IMR-90 (cell line): Measurements from ENCODE around the gene OOSP3. TPM values are rescaled to one million over a fixed set of nuclear protein-coding genes. Genes with fewer than 3 reads are reported as not detected.

Source experiments
- ATAC-seq: fragments of 200-7000 bp; cut with Tn5 transposase; 2 replicates; pipeline ENCODE4 v1.9.1; 2020; ENCODE audit warnings: low read depth, mild to moderate bottlenecking, moderate library complexity
- BruUV-seq: library from RNA; stranded (reverse); fragments of 400-500 nt; replicated peaks from 2 replicates; lab custom pipeline; 2021; lab: Mats Ljungman, UMichigan
- CTCF ChIA-PET: fragments of 300-600 bp; formaldehyde crosslinking; extraction: SDS; loops from one replicate; lab custom pipeline; 2021; ENCODE audit warnings: antibody characterized with exemption; lab: Yijun Ruan, JAX
- POLR2A ChIA-PET: fragments of 300-600 bp; sonication (Branson Sonifier 250); formaldehyde crosslinking; loops from one replicate; lab custom pipeline; 2022; ENCODE audit warnings: antibody characterized with exemption; ENCODE audit not compliant: unreplicated experiment; lab: Charles Lee
- DNase-seq: peaks from one replicate; pipeline ENCODE4 v3.0.0; 2013
- H2AFZ ChIP-seq: replicated peaks from 2 replicates; pipeline ENCODE3; 2013; ENCODE audit warnings: low read length, mild to moderate bottlenecking; ENCODE audit not compliant: poor library complexity
- H2AK5ac ChIP-seq: 2 replicates; pipeline ENCODE4 v1.6.1; 2013; ENCODE audit warnings: low read depth, low read length, inconsistent platforms
- H2AK9ac ChIP-seq: replicated peaks from 2 replicates; pipeline ENCODE3; 2013; ENCODE audit warnings: mild to moderate bottlenecking, low read depth, low read length, moderate library complexity; ENCODE audit not compliant: poor library complexity
- H2BK120ac ChIP-seq: 2 replicates; pipeline ENCODE4 v1.6.1; 2013; ENCODE audit warnings: low read depth, low read length, inconsistent platforms
- H2BK15ac ChIP-seq: 3 replicates; pipeline ENCODE4 v1.6.1; 2013; ENCODE audit warnings: low read depth, low read length, inconsistent platforms
- H2BK20ac ChIP-seq: 2 replicates; pipeline ENCODE4 v1.6.1; 2013; ENCODE audit warnings: low read depth, mild to moderate bottlenecking, inconsistent platforms, low read length, moderate library complexity
- H2BK5ac ChIP-seq: 2 replicates; pipeline ENCODE4 v1.6.1; 2013; ENCODE audit warnings: mild to moderate bottlenecking, low read depth, low read length, inconsistent platforms; ENCODE audit not compliant: poor library complexity, severe bottlenecking
- H3K14ac ChIP-seq: replicated peaks from 2 replicates; pipeline ENCODE4 v1.6.1; 2013; ENCODE audit warnings: low read depth, low read length, inconsistent platforms
- H3K18ac ChIP-seq: 2 replicates; pipeline ENCODE4 v1.6.1; 2013; ENCODE audit warnings: low read depth, low read length, control low read depth
- H3K23ac ChIP-seq: 2 replicates; pipeline ENCODE4 v1.6.1; 2013; ENCODE audit warnings: low read depth, low read length, inconsistent platforms
- H3K27ac ChIP-seq: 2 replicates; pipeline ENCODE4 v1.5.1; 2013; ENCODE audit warnings: mild to moderate bottlenecking, control low read depth, low read length; ENCODE audit not compliant: insufficient read depth
- H3K27me3 ChIP-seq: 2 replicates; pipeline ENCODE4 v1.6.1; 2013; ENCODE audit warnings: low read length; ENCODE audit not compliant: control insufficient read depth, insufficient read depth
- H3K36me3 ChIP-seq: 2 replicates; pipeline ENCODE4 v1.6.1; 2013; ENCODE audit warnings: low read length, mixed read lengths; ENCODE audit not compliant: control insufficient read depth, insufficient read depth
- H3K4ac ChIP-seq: 2 replicates; pipeline ENCODE4 v1.6.1; 2013; ENCODE audit warnings: low read depth, low read length, inconsistent platforms
- H3K4me1 ChIP-seq: 2 replicates; pipeline ENCODE4 v1.6.1; 2013; ENCODE audit warnings: low read length, mixed read lengths; ENCODE audit not compliant: control insufficient read depth, insufficient read depth
- H3K4me2 ChIP-seq: 2 replicates; pipeline ENCODE4 v1.6.1; 2013; ENCODE audit warnings: low read depth, mild to moderate bottlenecking, control low read depth, low read length, moderate library complexity
- H3K4me3 ChIP-seq: 2 replicates; pipeline ENCODE4 v1.5.1; 2013; ENCODE audit warnings: low read depth, mild to moderate bottlenecking, control low read depth, low read length, moderate library complexity; ENCODE audit not compliant: insufficient read depth
- H3K56ac ChIP-seq: 2 replicates; pipeline ENCODE4 v1.6.1; 2013; ENCODE audit warnings: low read length, inconsistent platforms; ENCODE audit not compliant: insufficient read depth; ENCODE audit errors: extremely low read depth
- H3K79me1 ChIP-seq, 2 experiments: 2 replicates each; pipeline ENCODE4 v1.6.1; 2013; ENCODE audit warnings: low read length in 2 of 2, inconsistent platforms in 1 of 2, low read depth in 1 of 2
- H3K9ac ChIP-seq: 2 replicates; pipeline ENCODE4 v1.6.1; 2013; ENCODE audit warnings: low read depth, low read length, control low read depth
- H3K9me1 ChIP-seq: 2 replicates; pipeline ENCODE4 v1.6.1; 2013; ENCODE audit warnings: low read length, inconsistent platforms; ENCODE audit not compliant: insufficient read depth
- H3K9me3 ChIP-seq: 2 replicates; pipeline ENCODE4 v1.6.1; 2013; ENCODE audit warnings: low read length; ENCODE audit not compliant: control insufficient read depth, insufficient read depth
- H4K20me1 ChIP-seq: 2 replicates; pipeline ENCODE4 v1.6.1; 2013; ENCODE audit warnings: low read length, inconsistent platforms; ENCODE audit not compliant: insufficient read depth
- H4K5ac ChIP-seq: 2 replicates; pipeline ENCODE4 v1.6.1; 2013; ENCODE audit warnings: mild to moderate bottlenecking, low read depth, low read length, control low read depth
- H4K8ac ChIP-seq, 2 experiments: 2 replicates each; pipeline ENCODE4 v1.6.1; 2013; ENCODE audit warnings: low read depth in 2 of 2, low read length in 2 of 2, control low read depth in 1 of 2, inconsistent platforms in 1 of 2
- H4K91ac ChIP-seq: 2 replicates; pipeline ENCODE4 v1.6.1; 2013; ENCODE audit warnings: low read depth, low read length, inconsistent platforms; ENCODE audit not compliant: insufficient read depth
- CEBPB ChIP-seq: IDR thresholded peaks from 2 replicates; pipeline ENCODE4 v1.6.1; 2012; ENCODE audit warnings: low read depth, low read length, improper control_type of control experiment
- CHD1 ChIP-seq: IDR thresholded peaks from 2 replicates; pipeline ENCODE4 v1.6.1; 2012; ENCODE audit warnings: low read depth, low read length, improper control_type of control experiment
- FOS ChIP-seq: fragments of 150-350 bp; IDR thresholded peaks from 2 replicates; pipeline ENCODE4 v1.6.1; 2016; ENCODE audit warnings: low read depth, low read length
- MAZ ChIP-seq: IDR thresholded peaks from 2 replicates; pipeline ENCODE4 v1.6.1; 2012; ENCODE audit warnings: low read depth, mild to moderate bottlenecking, low read length, improper control_type of control experiment, moderate library complexity, borderline replicate concordance
- MXI1 ChIP-seq: IDR thresholded peaks from 2 replicates; pipeline ENCODE4 v1.6.1; 2012; ENCODE audit warnings: low read depth, mild to moderate bottlenecking, low read length, moderate library complexity, borderline replicate concordance
- NFE2L2 ChIP-seq: fragments of 150-350 bp; IDR thresholded peaks from 2 replicates; pipeline ENCODE4 v1.6.1; 2016; ENCODE audit warnings: low read depth, mild to moderate bottlenecking, low read length
- RAD21 ChIP-seq: IDR thresholded peaks from 2 replicates; pipeline ENCODE4 v1.6.1; 2012; ENCODE audit warnings: low read length, improper control_type of control experiment
- RCOR1 ChIP-seq: IDR thresholded peaks from 2 replicates; pipeline ENCODE4 v1.6.1; 2012; ENCODE audit warnings: mild to moderate bottlenecking, low read length, improper control_type of control experiment; ENCODE audit not compliant: insufficient replicate concordance
- RFX5 ChIP-seq: IDR thresholded peaks from 2 replicates; pipeline ENCODE4 v1.8.0; 2012; ENCODE audit warnings: low read depth, mild to moderate bottlenecking, low read length, moderate library complexity
- SMC3 ChIP-seq: fragments of 150-350 bp; IDR thresholded peaks from 2 replicates; pipeline ENCODE4 v1.6.1; 2016; ENCODE audit warnings: low read depth, mild to moderate bottlenecking, antibody characterized with exemption, low read length, moderate library complexity
- WGBS, 2 experiments: methylation state at CpG; one replicate each; pipeline versions ENCODE4 v1.1.5 to v1.1.7; 2013; ENCODE audit warnings: missing lambda C conversion rate in 2 of 2; ENCODE audit not compliant: insufficient read length in 1 of 2; ENCODE audit errors: extremely low coverage in 2 of 2; 5-methylcytosine and 5-hydroxymethylcytosine counted together
- dilution Hi-C: fragments of 300-500 bp; cut with HindIII; formaldehyde crosslinking; loops from one replicate; pipeline ENCODE4 v1.14.3; 2018; ENCODE audit warnings: low sequenced_read_pairs; ENCODE audit not compliant: unreplicated experiment
- in situ Hi-C: fragments of 300-500 bp; cut with MboI; formaldehyde crosslinking; loops from 3 replicates; pipeline ENCODE4 v1.14.3; 2019; ENCODE audit warnings: low sequenced_read_pairs, inconsistent platforms, mixed read lengths
- intact Hi-C: fragments of 100-400 bp; cut with micrococcal nuclease; formaldehyde crosslinking; loops from 2 replicates; pipeline ENCODE4 v1.10.0; 2022
- polyA plus RNA-seq, 3 experiments: library from polyadenylated mRNA; depleted of rRNA; stranded (reverse); fragments of >200 nt; gene quantifications; 2 replicates each; pipeline ENCODE4 v1.2.3, GENCODE V29; 2012; ENCODE audit warnings: low replicate concordance in 1 of 3
- total RNA-seq: library from RNA; depleted of rRNA; stranded (reverse); fragments of >200 nt; gene quantifications from 2 replicates; pipeline ENCODE4 v1.2.3, GENCODE V29; 2012
- TF ChIP-seq, protein P1 (sequence below): fragments of 150-350 bp; IDR thresholded peaks from 2 replicates; pipeline ENCODE4 v1.6.1; 2016; ENCODE audit warnings: low read depth, mild to moderate bottlenecking, low read length, moderate library complexity, borderline replicate concordance
- TF ChIP-seq, protein P2 (sequence below): conservative IDR thresholded peaks from 2 replicates; pipeline ENCODE4 v1.5.1; 2012; ENCODE audit warnings: mild to moderate bottlenecking, low read depth, low read length, improper control_type of control experiment

Gene OOSP3
- total and polyA plus RNA-seq, 2 of the 4 experiments (the other 2 are of a cell fraction) = not detected

DNA sequence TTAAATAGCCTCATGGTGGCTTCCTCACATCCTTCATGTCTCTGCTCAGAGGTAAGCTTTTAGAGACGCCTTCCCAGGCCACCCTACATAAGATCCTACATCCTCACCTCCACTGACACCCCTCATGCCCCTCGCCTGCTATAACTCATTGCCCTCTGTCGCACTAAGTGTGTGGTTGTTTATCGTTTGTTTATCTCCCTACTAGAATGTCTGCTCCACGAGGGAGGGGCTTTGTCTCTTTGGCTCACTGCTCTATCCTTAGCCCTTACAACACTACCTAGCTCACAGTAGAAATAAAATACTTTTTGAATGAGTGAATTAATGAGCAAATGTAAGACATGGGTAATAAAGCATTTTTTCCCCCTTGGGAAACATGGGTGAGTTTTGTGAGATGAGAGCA, 32.0 kb upstream of the OOSP3 start:
- TF ChIP-seq CHD1 = no peak
- TF ChIP-seq, protein P1, sequence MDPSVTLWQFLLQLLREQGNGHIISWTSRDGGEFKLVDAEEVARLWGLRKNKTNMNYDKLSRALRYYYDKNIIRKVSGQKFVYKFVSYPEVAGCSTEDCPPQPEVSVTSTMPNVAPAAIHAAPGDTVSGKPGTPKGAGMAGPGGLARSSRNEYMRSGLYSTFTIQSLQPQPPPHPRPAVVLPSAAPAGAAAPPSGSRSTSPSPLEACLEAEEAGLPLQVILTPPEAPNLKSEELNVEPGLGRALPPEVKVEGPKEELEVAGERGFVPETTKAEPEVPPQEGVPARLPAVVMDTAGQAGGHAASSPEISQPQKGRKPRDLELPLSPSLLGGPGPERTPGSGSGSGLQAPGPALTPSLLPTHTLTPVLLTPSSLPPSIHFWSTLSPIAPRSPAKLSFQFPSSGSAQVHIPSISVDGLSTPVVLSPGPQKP = no peak
- TF ChIP-seq, protein P2, sequence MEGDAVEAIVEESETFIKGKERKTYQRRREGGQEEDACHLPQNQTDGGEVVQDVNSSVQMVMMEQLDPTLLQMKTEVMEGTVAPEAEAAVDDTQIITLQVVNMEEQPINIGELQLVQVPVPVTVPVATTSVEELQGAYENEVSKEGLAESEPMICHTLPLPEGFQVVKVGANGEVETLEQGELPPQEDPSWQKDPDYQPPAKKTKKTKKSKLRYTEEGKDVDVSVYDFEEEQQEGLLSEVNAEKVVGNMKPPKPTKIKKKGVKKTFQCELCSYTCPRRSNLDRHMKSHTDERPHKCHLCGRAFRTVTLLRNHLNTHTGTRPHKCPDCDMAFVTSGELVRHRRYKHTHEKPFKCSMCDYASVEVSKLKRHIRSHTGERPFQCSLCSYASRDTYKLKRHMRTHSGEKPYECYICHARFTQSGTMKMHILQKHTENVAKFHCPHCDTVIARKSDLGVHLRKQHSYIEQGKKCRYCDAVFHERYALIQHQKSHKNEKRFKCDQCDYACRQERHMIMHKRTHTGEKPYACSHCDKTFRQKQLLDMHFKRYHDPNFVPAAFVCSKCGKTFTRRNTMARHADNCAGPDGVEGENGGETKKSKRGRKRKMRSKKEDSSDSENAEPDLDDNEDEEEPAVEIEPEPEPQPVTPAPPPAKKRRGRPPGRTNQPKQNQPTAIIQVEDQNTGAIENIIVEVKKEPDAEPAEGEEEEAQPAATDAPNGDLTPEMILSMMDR = no peak
- no peak for TF ChIP-seq RAD21
- TF ChIP-seq SMC3 = no peak
- TF ChIP-seq RFX5 = no peak
- no peak for TF ChIP-seq FOS
- TF ChIP-seq NFE2L2 = no peak
- TF ChIP-seq CEBPB = no peak
- no peak for TF ChIP-seq MAZ
- no peak for TF ChIP-seq RCOR1
- TF ChIP-seq MXI1 = no peak
- no peak overlapping the region for H3K56ac ChIP-seq
- H3K4me1 ChIP-seq = no peaks in the 10 kb centered on the region
- no peak overlapping the region for H2BK5ac ChIP-seq
- H3K4me2 ChIP-seq = no peak overlapping the region
- H2AK5ac ChIP-seq = no peak overlapping the region
- H3K36me3 ChIP-seq = no peaks in the 10 kb centered on the region
- no peaks in the 10 kb centered on the region for H3K79me1 ChIP-seq
- dilution Hi-C loops = no loop called here
- no peak overlapping the region for H2AFZ ChIP-seq
- no peak overlapping the region for H3K4ac ChIP-seq
- H2BK120ac ChIP-seq = no peak overlapping the region
- no peak overlapping the region for H4K91ac ChIP-seq
- DNase-seq = no peak
- ChIA-PET POLR2A (no interaction called here), CTCF (no interaction called here)
- no peaks in the 10 kb centered on the region for H4K20me1 ChIP-seq
- H3K23ac ChIP-seq = no peak overlapping the region
- no peak overlapping the region for H3K18ac ChIP-seq
- no peak overlapping the region for H3K27ac ChIP-seq
- H3K14ac ChIP-seq = no peak overlapping the region
- no peaks in the 10 kb centered on the region for H3K9me3 ChIP-seq
- BruUV-seq = no TSS peak
- ATAC-seq = no peak
- H3K9me1 ChIP-seq = no peaks in the 10 kb centered on the region
- no peak overlapping the region for H3K4me3 ChIP-seq
- H4K5ac ChIP-seq = no peak overlapping the region
- H2BK15ac ChIP-seq = no peak overlapping the region
- intact Hi-C loops = no loop called here
- WGBS, 2 experiments = no CpG with 5 or more reads among the region's 5 CpGs
- no peak overlapping the region for H2AK9ac ChIP-seq
- no peak overlapping the region for H2BK20ac ChIP-seq
- no peaks in the 10 kb centered on the region; the same call in 1 of the 2 replicates for H3K27me3 ChIP-seq
- no peak overlapping the region for H3K9ac ChIP-seq
- in situ Hi-C loops = loop anchor here (25.0 kb wide), 1 partner anchor 341 kb away; the partner anchor contains the start of gene MS4A6A
- no peak overlapping the region for H4K8ac ChIP-seq
